Epithelial cell of proximal tubule (primary cell): ENCODE measurements around the gene ERAL1. TPM values are rescaled to one million over a fixed set of nuclear protein-coding genes. Genes with fewer than 3 reads are reported as not detected.
A peak's percentile ranks its signal among the peaks of the same experiment; 100 is the strongest.
"Not testable (repeated sequence)": the region's sequence is repeated elsewhere in the genome, so short reads cannot be mapped to it uniquely, and the experiment has no call there.

Experiments
- DNase-seq: peaks from one replicate; pipeline ENCODE4 v3.0.0-alpha.2; 2011; ENCODE audit warnings: low read depth
- H3K4me3 ChIP-seq: 2 replicates; pipeline ENCODE4 v1.5.1; 2011; ENCODE audit warnings: low read depth, mild to moderate bottlenecking, low read length
- CTCF ChIP-seq: conservative IDR thresholded peaks from 2 replicates; pipeline ENCODE4 v1.5.1; 2012; ENCODE audit warnings: low read depth, mild to moderate bottlenecking, low read length
- total RNA-seq: library from RNA; depleted of rRNA; stranded (reverse); fragments of >200 nt; gene quantifications from 2 replicates; pipeline ENCODE4 v1.2.3, GENCODE V29; 2015

The ERAL1 gene
- total RNA-seq, 1 donor from 2014 or later, result 86.9 TPM

- H3K4me3 ChIP-seq, result no peak overlapping the region
- no peak for DNase-seq
- no peak for TF ChIP-seq CTCF
These were observed 46.3 kb downstream of the ERAL1 start for GRCh38 chr17:28900986-28901726.

GRCh38 chr17:28901866-28902818 lies 47.3 kb downstream of the ERAL1 start:
- peak overlapping the region; percentile 74 for H3K4me3 ChIP-seq
- no peak for TF ChIP-seq CTCF
- DNase-seq, result no peak

DNA sequence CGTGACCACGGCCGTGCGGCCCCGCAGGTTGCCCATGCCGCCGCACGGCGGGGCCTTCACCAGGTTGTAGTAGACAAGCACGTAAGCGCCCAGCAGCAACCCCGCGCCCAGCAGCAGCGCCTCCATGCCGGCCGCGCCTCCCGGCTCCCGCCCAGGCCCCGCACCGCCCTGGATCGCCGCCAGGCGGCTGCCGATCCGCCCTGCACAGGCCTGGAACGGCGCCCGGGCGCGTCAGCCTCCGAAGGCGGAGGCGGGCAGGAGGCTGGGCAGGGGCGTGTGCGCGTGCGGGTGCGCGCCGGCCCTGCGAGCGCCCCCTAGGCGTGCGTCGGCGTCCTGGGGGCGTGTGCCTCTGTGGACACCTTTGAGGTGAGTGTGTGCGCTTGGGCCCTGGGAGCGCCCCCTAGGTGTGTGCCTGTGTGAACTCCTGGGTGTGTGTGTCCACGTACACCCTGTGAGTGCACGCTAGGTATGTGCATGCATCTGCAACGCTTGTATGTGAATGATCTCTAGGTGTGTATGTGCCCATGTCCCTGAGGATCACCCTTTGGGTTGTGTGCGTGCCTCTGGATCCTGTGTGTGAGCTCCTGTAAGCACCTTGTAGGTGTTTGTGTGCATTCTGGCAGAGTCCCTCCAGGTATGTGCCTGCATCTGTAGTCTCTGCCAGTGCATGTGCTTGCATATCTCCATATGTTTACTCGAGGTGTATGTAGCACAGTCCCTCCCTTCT lies 48.2 kb downstream of the ERAL1 start, which contains the start of gene DHRS13:
Gene DHRS13, minus strand, starts transcription at position 261 of the 727 bp plus-strand sequence. Its CDS starts 135 bp downstream, at position 126.
- H3K4me3 ChIP-seq, result peak within 1 kb of the TSS; percentile 74
- no peak for DNase-seq
- TF ChIP-seq CTCF, result peak; percentile 88

DNA sequence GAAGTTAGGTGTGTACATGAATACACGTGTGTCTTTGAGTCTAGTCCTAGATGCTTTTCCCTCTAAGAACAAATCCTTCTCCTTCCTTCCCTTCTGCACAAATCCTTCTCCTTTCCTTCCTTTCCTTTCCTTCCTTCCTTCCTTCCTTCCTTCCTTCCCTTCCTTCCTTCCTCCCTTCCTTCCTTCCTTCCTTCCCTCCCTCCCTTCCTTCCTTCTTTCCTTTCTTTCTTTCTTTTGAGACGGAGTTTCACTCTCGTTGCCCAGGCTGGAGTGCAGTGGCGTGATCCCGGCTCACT lies 48.7 kb downstream of the ERAL1 start:
- DNase-seq, H3K4me3 ChIP-seq: not testable (repeated sequence)

GRCh38 chr17:28904800-28905199 lies 50.0 kb downstream of the ERAL1 start:
- TF ChIP-seq CTCF, result no peak

DNA sequence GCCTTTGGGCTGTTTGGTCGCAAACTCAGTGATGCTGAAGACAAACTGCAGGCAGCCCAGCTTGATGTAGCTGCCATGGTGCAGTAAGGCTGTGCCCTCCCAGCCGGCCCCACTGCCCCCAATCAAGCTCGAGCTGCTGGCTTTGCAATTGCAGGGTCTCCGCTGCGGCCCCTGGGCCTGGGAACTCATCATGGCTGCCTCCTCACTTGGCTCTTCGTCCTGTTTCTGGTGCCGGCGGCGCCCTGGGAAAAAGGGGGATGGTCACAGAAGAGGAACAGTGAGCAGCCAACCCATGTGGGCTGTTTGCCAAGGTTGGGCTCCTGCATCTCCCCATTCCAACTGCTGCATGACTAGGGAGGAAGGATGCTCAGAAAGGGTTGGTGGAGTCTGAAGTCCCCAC lies 51.5 kb downstream of the ERAL1 start:
- H3K4me3 ChIP-seq, result no peak overlapping the region
- TF ChIP-seq CTCF, result no peak
- DNase-seq, result no peak

More at GRCh38 chr17:28904800-28905199, 50.0 kb downstream of the ERAL1 start:
- no peak overlapping the region for H3K4me3 ChIP-seq
- DNase-seq, result no peak

DNA sequence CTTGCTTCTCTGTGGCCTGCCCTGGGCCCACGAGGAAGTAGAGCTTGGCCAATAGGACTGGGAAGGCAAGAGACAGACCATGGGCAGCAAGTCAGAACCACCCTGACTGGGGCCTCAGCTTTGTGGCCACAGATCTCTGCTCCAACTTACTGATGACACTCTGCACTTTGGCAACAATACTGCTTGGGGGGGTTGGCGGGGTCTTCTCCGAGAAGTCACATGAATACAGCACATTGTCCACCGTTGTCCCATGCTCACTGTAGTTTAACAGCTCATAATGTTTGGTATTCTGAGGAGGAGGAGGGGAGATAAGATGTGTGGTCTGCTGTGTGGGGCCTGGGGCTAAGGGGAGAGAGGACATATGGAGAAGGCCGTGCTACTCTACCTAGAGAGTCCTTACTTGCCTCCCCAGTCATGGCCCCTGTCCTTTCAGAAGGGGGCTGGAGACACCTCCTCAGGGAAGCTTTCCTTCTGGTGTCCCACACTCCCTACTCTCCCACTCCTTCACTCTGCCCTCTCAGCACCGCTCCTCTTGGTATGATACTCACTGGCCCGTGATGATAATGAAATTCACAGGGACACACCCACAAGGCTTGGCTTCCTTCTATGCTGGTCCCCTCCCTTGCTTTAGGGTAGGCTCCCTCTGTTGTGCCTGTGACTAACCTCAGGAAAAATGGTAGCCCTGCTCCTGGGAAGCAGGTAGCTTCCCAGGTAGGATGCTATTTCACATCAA lies 52.1 kb downstream of the ERAL1 start:
- no peak overlapping the region for H3K4me3 ChIP-seq
- no peak for TF ChIP-seq CTCF
- no peak for DNase-seq
